Osteocyte (in vitro differentiated cells): ENCODE measurements around the gene PASD1. TPM values are rescaled to one million over a fixed set of nuclear protein-coding genes. Genes with fewer than 3 reads are reported as not detected.

Experiments used
- DNase-seq: peaks from one replicate; pipeline ENCODE4 v3.0.0; 2021; ENCODE audit warnings: mixed read lengths; ENCODE audit not compliant: unreplicated experiment; ENCODE audit errors: extremely low spot score
- H3K27ac Mint-ChIP-seq: one replicate; pipeline ENCODE4 v1.8.0; 2021; ENCODE audit warnings: mild to moderate bottlenecking, mixed read lengths; ENCODE audit not compliant: unreplicated experiment
- H3K27me3 Mint-ChIP-seq: one replicate; pipeline ENCODE4 v1.8.0; 2021; ENCODE audit warnings: mixed read lengths; ENCODE audit not compliant: unreplicated experiment
- H3K36me3 Mint-ChIP-seq: one replicate; pipeline ENCODE4 v1.8.0; 2021; ENCODE audit warnings: mixed read lengths; ENCODE audit not compliant: unreplicated experiment
- H3K4me1 Mint-ChIP-seq: one replicate; pipeline ENCODE4 v1.8.0; 2021; ENCODE audit warnings: mixed read lengths; ENCODE audit not compliant: unreplicated experiment
- H3K4me3 Mint-ChIP-seq: one replicate; pipeline ENCODE4 v1.8.0; 2021; ENCODE audit warnings: mild to moderate bottlenecking, moderate library complexity, mixed read lengths; ENCODE audit not compliant: unreplicated experiment
- H3K9me3 Mint-ChIP-seq: one replicate; pipeline ENCODE4 v1.8.0; 2021; ENCODE audit warnings: mixed read lengths; ENCODE audit not compliant: unreplicated experiment
- total RNA-seq: library from RNA; stranded (reverse); gene quantifications from 2 replicates; pipeline ENCODE4 v1.2.1, GENCODE V29; 2021
- TF ChIP-seq, protein P1 (sequence below): fragments of 200-600 bp; sonication (generic); IDR thresholded peaks from 2 replicates; pipeline ENCODE4 v1.5.0; 2021; ENCODE audit warnings: antibody characterized with exemption, mild to moderate bottlenecking, moderate library complexity

PASD1 gene
- total RNA-seq, 1 donor from 2014 or later, result not detected

DNA sequence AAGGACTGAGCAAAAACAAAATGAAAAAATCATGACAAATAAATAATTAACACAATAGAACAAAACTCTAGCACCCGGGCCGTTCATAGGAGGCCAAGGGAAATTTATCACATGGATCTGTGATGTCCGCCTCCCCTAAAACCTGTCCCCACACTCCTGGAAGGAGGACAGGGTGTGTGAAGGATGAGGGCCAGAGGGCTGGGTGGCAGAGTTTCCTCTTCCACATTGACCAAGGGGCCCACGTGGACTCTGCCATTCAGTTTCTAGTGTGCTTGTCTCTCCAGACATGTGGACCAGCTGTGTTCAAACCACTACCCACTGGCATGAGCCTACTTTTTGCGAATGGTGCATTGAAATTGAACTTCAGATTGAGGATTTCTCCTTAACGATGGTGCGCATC lies 138.1 kb downstream of the PASD1 start:
- no peak for DNase-seq
- Mint-ChIP-seq H3K4me3 (no peak overlapping the region), H3K27ac (no peak overlapping the region), H3K4me1 (no peaks in the 10 kb centered on the region), H3K9me3 (peaks cover 27% of the 10 kb centered on the region), H3K27me3 (no peaks in the 10 kb centered on the region), H3K36me3 (no peaks in the 10 kb centered on the region)
- TF ChIP-seq, protein P1, sequence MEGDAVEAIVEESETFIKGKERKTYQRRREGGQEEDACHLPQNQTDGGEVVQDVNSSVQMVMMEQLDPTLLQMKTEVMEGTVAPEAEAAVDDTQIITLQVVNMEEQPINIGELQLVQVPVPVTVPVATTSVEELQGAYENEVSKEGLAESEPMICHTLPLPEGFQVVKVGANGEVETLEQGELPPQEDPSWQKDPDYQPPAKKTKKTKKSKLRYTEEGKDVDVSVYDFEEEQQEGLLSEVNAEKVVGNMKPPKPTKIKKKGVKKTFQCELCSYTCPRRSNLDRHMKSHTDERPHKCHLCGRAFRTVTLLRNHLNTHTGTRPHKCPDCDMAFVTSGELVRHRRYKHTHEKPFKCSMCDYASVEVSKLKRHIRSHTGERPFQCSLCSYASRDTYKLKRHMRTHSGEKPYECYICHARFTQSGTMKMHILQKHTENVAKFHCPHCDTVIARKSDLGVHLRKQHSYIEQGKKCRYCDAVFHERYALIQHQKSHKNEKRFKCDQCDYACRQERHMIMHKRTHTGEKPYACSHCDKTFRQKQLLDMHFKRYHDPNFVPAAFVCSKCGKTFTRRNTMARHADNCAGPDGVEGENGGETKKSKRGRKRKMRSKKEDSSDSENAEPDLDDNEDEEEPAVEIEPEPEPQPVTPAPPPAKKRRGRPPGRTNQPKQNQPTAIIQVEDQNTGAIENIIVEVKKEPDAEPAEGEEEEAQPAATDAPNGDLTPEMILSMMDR, result no peak

DNA sequence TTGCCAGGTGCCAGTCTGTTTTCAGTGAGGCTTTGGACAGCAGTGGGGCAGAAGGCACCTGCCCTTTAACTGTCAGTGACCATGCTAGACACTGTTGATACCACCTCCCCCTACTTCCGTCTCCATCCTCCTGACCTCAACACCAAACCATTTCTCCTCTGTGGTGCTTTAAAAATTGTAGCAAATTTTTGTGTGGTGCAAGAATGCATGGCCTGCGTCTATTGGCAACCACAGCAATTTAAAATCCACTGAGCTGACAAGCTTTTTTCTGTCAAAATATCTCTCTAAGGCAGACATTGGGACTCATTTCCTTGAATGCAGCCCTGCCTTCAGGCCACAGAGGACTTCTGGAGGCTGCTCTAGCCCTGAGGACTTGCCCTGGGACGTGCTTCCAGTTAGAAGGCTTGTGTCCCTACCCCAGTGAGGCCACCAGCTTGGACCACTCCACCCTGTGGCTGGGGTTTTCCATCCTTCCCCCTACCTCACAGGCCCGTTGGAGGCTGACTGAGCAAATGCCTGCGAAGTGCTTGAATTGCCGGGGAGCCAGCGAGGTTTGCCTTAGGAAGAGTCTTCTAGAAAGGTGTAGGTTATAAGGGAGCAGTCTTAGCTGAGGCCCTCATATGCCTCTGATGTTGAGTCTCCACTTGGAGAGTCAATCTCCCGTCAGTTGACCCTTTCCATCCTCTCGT lies 138.7 kb downstream of the PASD1 start:
- Mint-ChIP-seq H3K4me3 (no peak overlapping the region), H3K4me1 (no peaks in the 10 kb centered on the region), H3K27me3 (no peaks in the 10 kb centered on the region), H3K9me3 (peaks cover 25% of the 10 kb centered on the region), H3K36me3 (no peaks in the 10 kb centered on the region), H3K27ac (no peak overlapping the region)
- DNase-seq, result no peak
- TF ChIP-seq, protein P1, result no peak

DNA sequence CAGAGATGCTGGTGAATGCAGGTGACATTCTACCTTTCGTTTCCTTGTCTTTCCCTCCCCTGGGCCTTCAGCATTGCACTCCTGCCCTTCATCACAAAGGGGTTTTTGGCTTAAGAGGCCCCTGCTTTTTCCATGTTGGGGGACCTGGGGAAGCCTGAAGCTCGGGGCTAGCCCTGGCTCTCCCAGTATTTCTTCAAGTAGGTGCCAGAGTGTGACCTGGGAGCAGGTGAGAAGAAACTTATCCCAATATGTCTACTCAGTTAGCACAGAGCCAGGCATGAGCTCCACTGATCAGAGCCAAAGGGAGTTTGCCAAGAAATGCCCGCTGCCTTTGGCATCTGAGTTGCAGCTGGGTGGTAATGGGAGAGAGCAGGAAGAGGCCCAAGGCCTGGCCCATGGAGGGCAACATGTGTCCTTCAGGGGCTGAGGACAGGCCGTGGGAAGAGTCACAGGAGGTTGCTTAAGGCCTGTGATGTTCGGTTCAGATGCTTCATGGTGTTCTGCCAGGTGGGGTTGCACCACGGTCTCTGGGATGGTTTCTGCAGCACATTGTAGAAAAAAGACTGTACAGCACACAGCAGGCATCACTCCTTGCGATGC lies 139.4 kb downstream of the PASD1 start:
- no peaks in the 10 kb centered on the region for H3K36me3 Mint-ChIP-seq
- peaks cover 25% of the 10 kb centered on the region for H3K9me3 Mint-ChIP-seq
- no peak for DNase-seq
- TF ChIP-seq, protein P1, result no peak
- H3K27ac Mint-ChIP-seq, result no peak overlapping the region
- H3K4me3 Mint-ChIP-seq, result no peak overlapping the region
- H3K4me1 Mint-ChIP-seq, result no peaks in the 10 kb centered on the region
- no peaks in the 10 kb centered on the region for H3K27me3 Mint-ChIP-seq

DNA sequence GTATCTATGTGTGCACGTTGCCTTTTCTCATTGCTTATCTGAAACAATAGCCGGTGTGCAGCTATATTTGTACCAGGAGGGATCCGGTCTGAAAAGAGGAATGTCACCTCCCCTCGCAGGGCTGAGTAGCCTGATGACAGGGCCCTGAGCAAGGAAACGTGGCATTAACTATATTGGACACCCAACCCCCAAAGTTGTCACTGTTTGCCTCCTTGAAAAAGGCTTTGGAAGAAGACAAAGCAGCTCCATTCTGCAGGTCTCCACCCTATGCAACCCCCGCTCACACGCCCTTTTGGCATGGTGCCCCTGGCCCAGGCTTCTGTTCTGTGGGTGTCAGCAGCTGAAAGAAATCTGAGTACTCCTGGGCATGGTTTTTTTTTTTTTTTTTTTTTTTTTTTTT lies 140.0 kb downstream of the PASD1 start:
- Mint-ChIP-seq H3K36me3 (no peaks in the 10 kb centered on the region), H3K27ac (no peak overlapping the region), H3K4me1 (no peaks in the 10 kb centered on the region), H3K4me3 (no peak overlapping the region), H3K9me3 (peaks cover 25% of the 10 kb centered on the region), H3K27me3 (no peaks in the 10 kb centered on the region)
- DNase-seq, result no peak
- TF ChIP-seq, protein P1, result no peak

DNA sequence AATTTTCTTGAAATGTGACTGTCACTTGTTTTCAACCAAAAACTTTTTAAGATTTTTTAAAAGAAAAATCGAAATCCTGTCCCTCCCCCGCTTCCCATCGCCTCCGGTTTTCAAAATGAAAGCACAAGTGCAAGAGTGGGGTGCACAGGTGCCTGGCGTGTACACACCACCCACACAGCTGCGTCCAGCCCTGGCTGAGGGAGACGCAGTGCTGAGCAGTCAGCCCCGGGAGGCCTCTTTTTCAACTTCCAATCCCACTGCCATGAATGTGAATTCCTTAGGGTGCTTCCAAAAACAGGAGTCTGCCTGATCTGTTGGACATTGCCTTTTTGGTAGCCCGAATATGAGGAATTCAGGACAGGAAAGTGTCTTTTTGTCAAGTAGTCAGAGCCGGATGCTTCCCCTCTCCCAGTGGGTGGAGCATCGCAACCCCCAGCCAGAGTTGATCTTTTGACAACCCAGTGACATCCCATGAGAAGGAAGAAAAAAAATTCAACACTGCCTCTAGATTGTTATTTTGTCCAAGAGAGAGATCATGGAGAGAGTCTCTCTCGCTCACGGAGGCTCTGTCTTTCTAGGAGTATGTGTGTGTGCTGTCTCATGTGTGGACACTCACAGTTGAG lies 140.7 kb downstream of the PASD1 start:
- TF ChIP-seq, protein P1, result no peak
- no peaks in the 10 kb centered on the region for H3K36me3 Mint-ChIP-seq
- no peaks in the 10 kb centered on the region for H3K27me3 Mint-ChIP-seq
- no peaks in the 10 kb centered on the region for H3K4me1 Mint-ChIP-seq
- H3K9me3 Mint-ChIP-seq, result peaks cover 24% of the 10 kb centered on the region
- H3K27ac Mint-ChIP-seq, result no peak overlapping the region
- no peak for DNase-seq
- H3K4me3 Mint-ChIP-seq, result no peak overlapping the region
